ENCODE results near the gene CDC123.

The CDC123 gene

DNA sequence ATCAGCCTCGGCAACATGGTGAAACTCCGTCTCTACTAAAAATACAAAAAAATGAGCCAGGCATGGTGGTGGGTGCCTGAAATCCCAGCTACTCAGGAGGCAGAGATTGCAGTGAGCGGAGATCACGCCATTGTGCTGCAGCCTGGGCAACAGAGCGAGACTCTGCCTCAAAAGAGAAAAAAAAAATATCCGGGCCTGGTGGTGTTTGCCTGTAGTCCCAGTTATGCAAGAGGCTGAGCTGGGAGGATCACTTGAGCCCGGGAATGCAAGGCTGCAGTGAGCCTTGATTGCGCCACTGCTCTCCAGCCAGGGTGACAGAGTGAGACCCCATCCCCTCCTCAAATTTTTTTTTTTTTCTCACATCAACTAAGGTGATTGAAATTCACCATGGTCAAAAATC is 42.8 kb downstream of the CDC123 start:
- TF ChIP-seq GATA3 (IDR thresholded peaks at IDR 0.05; ENCODE audit: low read depth, low read length) (no peak), GATA2 (IDR thresholded peaks at IDR 0.05; ENCODE audit: low read depth, low read length) (no peak)

DNA sequence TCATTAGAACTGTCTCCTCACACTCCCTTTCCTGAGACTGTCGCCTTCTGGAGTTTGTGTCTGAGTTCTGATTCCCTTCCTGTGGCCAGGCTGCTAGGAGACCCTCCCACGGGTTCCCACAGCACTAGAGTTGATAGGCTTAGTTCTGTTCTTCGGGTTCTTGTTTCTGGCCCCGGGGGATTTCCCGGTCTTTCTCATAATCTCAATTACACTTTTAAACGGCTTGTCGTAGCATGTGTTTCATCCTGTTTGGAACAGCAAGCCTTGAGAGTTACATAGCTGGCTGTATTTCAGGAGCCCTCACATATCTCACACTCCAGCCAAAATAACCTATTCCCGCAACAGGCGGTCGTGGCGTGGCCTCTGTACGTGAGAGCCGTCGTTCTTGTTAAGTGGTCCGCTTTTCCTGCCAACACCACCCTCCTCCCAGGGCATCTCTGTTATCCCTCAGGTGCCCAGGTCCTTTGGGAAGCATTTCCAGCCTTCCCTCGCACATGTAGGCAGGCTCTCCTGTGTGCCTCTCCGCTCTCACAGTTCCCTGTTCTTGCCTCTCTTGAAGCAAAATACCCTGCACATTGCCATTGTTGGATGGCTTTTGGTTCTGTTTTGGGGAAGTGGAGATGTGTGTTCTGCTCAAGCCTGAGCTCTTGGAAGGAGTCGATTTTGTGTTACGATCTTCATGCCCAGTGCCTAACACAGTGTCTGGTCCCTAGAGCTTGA is 46.0 kb downstream of the CDC123 start:
- no peak for TF ChIP-seq GATA2 (IDR thresholded peaks at IDR 0.05; ENCODE audit: low read depth, low read length)
- TF ChIP-seq GATA3 (IDR thresholded peaks at IDR 0.05; ENCODE audit: low read depth, low read length): no peak

DNA sequence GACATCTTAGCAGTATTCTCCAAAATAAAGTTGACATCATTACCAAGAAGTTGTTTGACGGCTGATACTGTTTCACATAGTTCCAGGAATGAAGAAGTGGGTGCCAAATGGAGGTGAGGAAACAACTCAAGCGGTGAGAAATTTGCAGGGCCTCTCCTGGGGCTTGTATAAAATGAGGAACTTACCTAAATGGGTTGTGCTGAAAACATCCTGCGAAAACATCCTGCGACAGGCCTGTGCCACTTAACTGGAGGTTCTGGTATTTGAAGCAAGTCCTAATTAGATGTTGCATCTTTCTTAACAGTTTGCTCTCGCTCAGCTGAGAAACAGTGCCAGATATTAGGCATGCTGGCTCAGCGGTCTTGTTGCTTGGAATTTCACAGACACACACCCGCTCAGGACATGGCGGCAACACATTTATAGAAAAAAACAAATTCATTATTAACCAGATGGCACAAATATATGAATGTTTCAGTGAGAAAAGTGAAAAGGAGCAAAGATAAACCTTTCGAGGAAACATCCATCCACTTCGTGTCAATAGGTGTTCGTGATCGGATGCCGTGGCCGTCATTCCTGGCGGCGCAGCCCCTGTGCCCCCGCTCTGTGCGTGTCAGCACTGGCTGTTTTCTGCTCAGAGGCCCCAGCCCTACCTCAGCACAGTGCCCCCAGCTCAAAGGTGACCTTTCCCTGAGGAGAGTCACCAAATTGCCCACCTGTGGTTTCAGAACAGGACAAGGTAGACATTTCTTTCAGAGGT is 48.1 kb downstream of the CDC123 start:
- TF ChIP-seq GATA3 (IDR thresholded peaks at IDR 0.05; ENCODE audit: low read depth, low read length) (no peak), GATA2 (IDR thresholded peaks at IDR 0.05; ENCODE audit: low read depth, low read length) (no peak)

DNA sequence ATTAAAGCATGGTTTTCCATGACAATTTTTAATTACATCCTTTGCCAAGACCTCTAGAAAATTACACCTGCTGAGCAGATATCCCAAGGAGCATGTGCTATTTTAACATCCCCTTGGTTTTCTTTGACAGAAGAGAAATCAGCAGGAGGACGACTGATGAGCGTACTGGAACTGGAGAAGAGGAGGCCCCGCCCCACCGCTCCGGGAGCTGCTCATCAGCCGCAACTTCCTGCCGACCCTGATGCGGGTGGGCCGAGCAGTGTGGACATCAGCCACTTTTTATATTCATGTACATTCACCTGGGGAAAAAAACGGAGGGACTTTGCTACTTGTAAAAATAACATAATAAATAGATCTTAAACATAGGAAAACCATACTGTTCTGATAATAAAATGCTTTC is 54.2 kb downstream of the CDC123 start:
- TF ChIP-seq GATA2 (IDR thresholded peaks at IDR 0.05; ENCODE audit: low read depth, low read length): no peak
- TF ChIP-seq GATA3 (IDR thresholded peaks at IDR 0.05; ENCODE audit: low read depth, low read length): no peak

DNA sequence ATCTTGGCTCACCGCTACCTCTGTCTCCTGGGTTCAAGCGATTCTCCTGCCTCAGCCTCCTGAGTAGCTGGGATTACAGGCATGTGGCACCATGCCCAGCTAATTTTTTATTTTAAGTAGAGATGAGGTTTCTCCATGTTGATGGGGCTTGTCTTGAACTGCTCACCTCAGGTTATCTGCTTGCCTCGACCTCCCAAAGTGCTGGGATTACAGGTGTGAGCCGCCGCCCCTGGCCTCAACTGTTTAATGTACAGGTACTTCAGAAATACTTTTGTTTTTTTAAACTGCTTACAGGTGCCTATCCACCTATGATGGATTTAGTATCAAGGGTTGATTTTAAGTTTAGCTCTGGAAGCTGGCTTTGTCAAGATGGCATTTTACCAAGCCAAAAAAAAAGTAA is 55.6 kb downstream of the CDC123 start:
- no peak for TF ChIP-seq GATA3 (IDR thresholded peaks at IDR 0.05; ENCODE audit: low read depth, low read length)
- TF ChIP-seq GATA2 (IDR thresholded peaks at IDR 0.05; ENCODE audit: low read depth, low read length): no peak

DNA sequence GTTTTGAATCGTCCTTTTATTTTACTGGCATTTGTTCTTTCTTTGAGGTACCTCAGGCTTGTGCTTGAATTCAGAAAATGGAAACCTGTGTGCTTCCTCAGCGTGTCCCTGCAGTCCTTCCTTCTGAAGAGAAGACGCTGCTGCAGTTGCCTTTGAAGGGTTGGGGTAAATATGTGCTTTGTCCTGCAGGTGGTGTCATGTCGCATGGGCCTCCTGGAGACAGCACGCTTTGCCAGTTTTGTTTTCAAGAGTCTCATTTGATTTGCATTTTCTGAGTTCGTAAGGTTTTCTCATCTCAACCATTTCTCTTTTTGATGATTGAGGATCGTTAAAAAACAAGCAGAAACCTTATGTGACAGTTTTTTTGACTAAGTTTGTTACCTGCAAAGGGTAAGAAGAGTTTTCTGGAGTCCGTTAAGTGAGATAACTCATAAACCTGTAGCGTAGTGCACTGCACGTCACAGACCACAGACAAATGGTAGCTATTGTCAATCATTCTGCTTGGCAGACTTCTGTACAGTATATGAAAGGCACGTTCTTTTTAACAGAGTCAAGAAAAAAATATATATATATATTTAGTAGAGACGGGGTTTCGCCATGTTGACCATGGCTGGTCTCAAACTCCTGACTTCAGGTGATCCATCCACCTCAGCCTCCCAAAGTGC is 57.0 kb downstream of the CDC123 start:
- TF ChIP-seq GATA3 (IDR thresholded peaks at IDR 0.05; ENCODE audit: low read depth, low read length): no peak
- no peak for TF ChIP-seq GATA2 (IDR thresholded peaks at IDR 0.05; ENCODE audit: low read depth, low read length)

DNA sequence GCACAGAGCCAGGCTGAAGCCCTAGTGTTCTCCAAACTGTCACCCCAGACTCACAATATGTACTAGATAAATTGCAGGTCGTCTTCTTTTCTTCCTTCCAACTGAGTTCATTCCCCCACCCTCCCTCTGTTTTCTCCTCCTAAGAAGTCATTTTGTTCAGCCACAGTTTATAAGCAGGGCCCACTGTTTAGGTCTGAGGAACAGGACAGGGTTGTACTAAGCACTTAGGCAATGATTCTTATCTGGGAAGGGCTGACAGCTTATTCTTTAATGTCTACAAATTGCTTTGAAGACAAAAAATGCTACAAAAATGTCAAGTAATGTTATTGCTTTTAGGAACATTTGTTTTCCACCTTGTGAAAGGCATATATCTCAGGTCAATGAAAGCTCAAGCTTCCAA is 59.1 kb downstream of the CDC123 start:
- TF ChIP-seq GATA3 (IDR thresholded peaks at IDR 0.05; ENCODE audit: low read depth, low read length): no peak
- TF ChIP-seq GATA2 (IDR thresholded peaks at IDR 0.05; ENCODE audit: low read depth, low read length): no peak

DNA sequence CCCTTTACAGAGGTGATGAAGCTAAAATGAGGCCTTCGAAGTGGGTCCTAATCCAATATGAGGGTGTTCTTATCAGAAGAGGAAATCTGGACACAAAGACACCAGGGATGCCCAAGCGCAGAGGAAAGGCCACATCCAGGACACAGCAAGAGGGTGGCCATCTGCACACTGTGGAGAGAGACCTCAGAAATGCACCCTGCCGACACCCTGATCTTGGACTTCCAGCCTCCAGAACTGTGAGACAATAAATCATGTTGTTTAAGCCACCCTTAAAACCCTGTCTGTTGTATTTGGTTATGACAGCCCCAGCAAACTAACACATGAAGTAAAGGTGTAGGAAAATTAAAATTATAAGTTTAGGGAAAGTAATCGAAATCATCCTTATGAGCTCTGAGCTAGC is 64.0 kb downstream of the CDC123 start:
- TF ChIP-seq GATA2 (IDR thresholded peaks at IDR 0.05; ENCODE audit: low read depth, low read length) (no peak), GATA3 (IDR thresholded peaks at IDR 0.05; ENCODE audit: low read depth, low read length) (no peak)

DNA sequence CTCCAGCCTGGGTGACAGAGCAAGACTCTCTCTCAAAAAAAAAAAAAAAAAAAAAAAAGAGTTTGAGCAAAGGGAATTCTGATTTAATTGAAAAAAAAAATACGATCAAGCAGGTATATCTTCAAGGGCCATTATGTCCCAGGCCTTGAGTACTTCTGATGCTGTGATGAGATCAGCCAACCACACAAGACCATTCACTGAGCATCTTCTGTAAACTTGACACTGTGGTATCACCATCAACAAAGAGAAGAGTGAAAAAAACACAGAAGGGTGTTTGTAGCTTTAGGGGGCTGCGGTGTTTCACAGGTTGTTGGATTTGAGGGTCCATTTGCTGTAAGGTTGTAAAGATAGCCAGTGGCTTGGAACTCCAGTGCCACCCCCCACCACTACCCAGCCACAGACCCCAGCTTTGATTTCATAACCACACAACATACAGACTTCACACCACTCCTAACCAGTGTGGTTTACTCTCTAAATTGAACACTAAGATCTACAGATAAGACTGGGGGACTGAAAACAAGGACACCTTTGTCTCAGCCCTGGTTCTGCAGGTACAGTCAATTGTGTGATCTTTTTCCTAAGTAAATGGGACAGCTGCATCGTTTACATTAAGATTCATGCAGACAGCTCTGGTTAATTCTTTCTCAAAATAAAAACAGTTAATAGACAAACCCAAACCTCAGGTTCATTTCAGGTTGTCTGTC is 66.4 kb downstream of the CDC123 start:
- TF ChIP-seq GATA3 (IDR thresholded peaks at IDR 0.05; ENCODE audit: low read depth, low read length) (no peak), GATA2 (IDR thresholded peaks at IDR 0.05; ENCODE audit: low read depth, low read length) (no peak)

DNA sequence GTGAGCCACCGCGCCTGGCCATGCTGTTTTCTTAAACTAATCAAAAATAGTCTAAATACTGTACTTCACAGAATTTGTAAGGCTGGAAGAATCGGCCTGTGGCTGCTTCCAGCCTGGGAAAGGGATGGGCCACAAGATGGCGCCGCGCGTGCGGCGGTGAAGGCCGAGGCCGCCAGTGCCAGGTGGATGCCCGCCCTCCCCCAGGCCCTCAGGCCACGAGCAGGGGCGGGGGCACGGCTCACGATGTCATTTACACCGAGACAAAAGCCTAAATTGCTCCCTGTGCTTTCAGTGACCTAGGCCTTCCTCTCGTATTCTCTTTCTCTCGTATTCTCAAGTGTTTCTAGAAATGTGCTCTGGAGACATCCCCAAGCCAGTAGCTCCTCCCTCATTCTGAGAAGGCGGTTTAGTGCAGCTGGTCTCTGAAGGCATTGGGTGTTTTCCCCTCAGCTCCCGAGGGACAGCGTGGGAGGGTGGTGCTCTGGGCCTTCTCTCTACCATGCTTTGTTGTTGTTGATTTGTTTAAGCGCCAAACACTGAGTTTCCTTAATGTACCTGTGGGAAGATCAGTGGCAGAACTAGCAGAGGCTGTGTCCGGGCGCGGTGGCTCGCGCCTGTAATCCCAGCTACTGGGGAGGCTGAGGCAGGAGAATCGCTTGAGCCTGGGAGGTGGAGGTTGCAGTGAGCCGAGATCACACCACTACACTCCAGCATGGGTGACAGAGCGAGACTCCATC is 68.4 kb downstream of the CDC123 start:
- TF ChIP-seq GATA3 (IDR thresholded peaks at IDR 0.05; ENCODE audit: low read depth, low read length): no peak
- no peak for TF ChIP-seq GATA2 (IDR thresholded peaks at IDR 0.05; ENCODE audit: low read depth, low read length)

DNA sequence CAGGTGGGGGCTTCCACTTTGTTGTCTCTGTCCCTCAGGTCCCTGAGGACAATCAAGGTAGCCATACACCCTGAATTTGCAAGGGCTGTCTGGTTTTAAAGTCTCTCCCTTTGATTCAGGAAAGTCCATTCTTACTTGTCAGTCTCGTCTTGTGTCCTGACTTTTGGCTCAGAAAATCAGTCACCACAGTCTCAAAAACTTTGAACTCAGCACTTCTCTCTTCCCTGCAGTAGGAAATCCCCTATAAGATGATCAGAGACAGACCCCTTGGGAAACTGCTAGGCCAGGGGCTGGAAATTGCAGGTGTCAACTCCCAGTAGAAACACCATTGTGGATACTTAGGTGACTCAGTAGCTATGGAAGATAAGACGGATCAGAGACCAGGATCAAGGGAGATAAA is 73.1 kb downstream of the CDC123 start:
- TF ChIP-seq GATA2 (IDR thresholded peaks at IDR 0.05; ENCODE audit: low read depth, low read length): no peak
- TF ChIP-seq GATA3 (IDR thresholded peaks at IDR 0.05; ENCODE audit: low read depth, low read length): no peak

DNA sequence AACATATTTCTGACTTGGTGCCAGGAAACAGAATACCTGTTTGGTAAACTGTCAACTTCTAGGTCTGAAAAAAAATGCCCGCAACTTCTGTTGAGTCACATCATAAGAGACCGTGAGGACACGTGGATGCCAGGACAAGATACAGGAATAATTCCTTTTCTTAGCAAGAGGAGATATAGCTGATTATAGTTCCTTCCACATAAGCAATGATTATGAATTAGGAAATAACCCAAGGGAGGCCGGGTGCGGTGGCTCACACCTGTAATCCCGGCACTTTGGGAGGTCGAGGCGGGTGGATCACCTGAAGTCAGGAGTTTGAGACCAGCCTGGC is 75.2 kb downstream of the CDC123 start:
- TF ChIP-seq GATA2 (IDR thresholded peaks at IDR 0.05; ENCODE audit: low read depth, low read length): no peak
- TF ChIP-seq GATA3 (IDR thresholded peaks at IDR 0.05; ENCODE audit: low read depth, low read length): no peak

DNA sequence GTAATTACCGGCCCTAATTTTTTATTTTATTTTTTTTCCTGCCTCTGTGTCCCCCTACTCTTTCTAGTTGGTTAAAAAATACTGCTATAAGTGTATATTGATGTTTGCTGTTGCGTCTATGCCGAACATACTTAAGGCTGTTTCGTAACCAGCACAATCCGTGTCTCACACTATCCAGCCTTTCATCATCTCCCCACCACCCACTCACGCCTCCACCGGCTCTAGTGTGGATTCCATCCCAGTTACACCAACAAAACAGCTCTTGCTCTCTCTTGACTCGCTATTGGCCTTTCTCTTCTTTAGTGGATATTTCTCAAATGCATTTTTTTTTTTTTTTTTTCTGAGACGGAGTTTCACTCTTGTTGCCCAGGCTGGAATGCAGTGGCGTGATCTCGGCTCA is 83.3 kb downstream of the CDC123 start:
- TF ChIP-seq GATA2 (IDR thresholded peaks at IDR 0.05; ENCODE audit: low read depth, low read length) (no peak), GATA3 (IDR thresholded peaks at IDR 0.05; ENCODE audit: low read depth, low read length) (no peak)

DNA sequence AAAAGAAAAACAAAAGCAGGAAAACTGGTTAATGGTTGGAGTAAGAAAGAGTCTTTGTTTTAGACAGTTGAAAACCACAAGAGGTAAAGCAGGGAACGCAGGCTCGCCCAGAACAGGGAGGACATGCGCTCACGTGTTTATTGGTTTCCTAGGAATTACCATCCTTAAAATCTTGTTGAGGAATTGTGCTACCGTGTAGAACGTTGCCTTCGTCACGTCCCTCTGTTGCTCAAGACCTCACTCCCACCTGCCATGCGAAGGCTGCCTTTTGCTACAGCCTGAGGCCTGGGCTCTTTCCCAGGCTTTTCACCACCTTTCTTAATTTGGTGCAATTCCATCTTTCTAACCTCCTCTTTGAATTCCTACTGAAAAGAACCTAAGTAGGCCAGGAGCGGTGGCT is 91.8 kb downstream of the CDC123 start:
- TF ChIP-seq GATA3 (IDR thresholded peaks at IDR 0.05; ENCODE audit: low read depth, low read length) (no peak), GATA2 (IDR thresholded peaks at IDR 0.05; ENCODE audit: low read depth, low read length) (no peak)
